ENCODE measurements around the gene GNAO1.

GRCh38 chr16:56338566-56339318 is 147.5 kb downstream of the GNAO1 start:
- TF ChIP-seq EZH2 (IDR thresholded peaks at IDR 0.05) (no peak), CTCF (IDR thresholded peaks at IDR 0.05) (no peak), EZH2phosphoT487 (IDR thresholded peaks at IDR 0.05) (no peak)

All from neural progenitor cell (in vitro differentiated cells).